IMR-90 (cell line): ENCODE data around the gene KIF12. TPM values are rescaled to one million over a fixed set of nuclear protein-coding genes. Genes with fewer than 3 reads are reported as not detected.

Experiments used
- ATAC-seq: fragments of 200-7000 bp; cut with Tn5 transposase; 2 replicates; pipeline ENCODE4 v1.9.1; 2020; ENCODE audit warnings: low read depth, mild to moderate bottlenecking, moderate library complexity
- BruUV-seq: library from RNA; stranded (reverse); fragments of 400-500 nt; replicated peaks from 2 replicates; lab custom pipeline; 2021; lab: Mats Ljungman, UMichigan
- CTCF ChIA-PET: fragments of 300-600 bp; formaldehyde crosslinking; extraction: SDS; loops from one replicate; lab custom pipeline; 2021; ENCODE audit warnings: antibody characterized with exemption; lab: Yijun Ruan, JAX
- POLR2A ChIA-PET: fragments of 300-600 bp; sonication (Branson Sonifier 250); formaldehyde crosslinking; loops from one replicate; lab custom pipeline; 2022; ENCODE audit warnings: antibody characterized with exemption; ENCODE audit not compliant: unreplicated experiment; lab: Charles Lee
- DNase-seq: peaks from one replicate; pipeline ENCODE4 v3.0.0; 2013
- H2AFZ ChIP-seq: replicated peaks from 2 replicates; pipeline ENCODE3; 2013; ENCODE audit warnings: low read length, mild to moderate bottlenecking; ENCODE audit not compliant: poor library complexity
- H2AK5ac ChIP-seq: 2 replicates; pipeline ENCODE4 v1.6.1; 2013; ENCODE audit warnings: low read depth, low read length, inconsistent platforms
- H2AK9ac ChIP-seq: replicated peaks from 2 replicates; pipeline ENCODE3; 2013; ENCODE audit warnings: mild to moderate bottlenecking, low read depth, low read length, moderate library complexity; ENCODE audit not compliant: poor library complexity
- H2BK120ac ChIP-seq: 2 replicates; pipeline ENCODE4 v1.6.1; 2013; ENCODE audit warnings: low read depth, low read length, inconsistent platforms
- H2BK15ac ChIP-seq: 3 replicates; pipeline ENCODE4 v1.6.1; 2013; ENCODE audit warnings: low read depth, low read length, inconsistent platforms
- H2BK20ac ChIP-seq: 2 replicates; pipeline ENCODE4 v1.6.1; 2013; ENCODE audit warnings: low read depth, mild to moderate bottlenecking, inconsistent platforms, low read length, moderate library complexity
- H2BK5ac ChIP-seq: 2 replicates; pipeline ENCODE4 v1.6.1; 2013; ENCODE audit warnings: mild to moderate bottlenecking, low read depth, low read length, inconsistent platforms; ENCODE audit not compliant: poor library complexity, severe bottlenecking
- H3K14ac ChIP-seq: replicated peaks from 2 replicates; pipeline ENCODE4 v1.6.1; 2013; ENCODE audit warnings: low read depth, low read length, inconsistent platforms
- H3K18ac ChIP-seq: 2 replicates; pipeline ENCODE4 v1.6.1; 2013; ENCODE audit warnings: low read depth, low read length, control low read depth
- H3K23ac ChIP-seq: 2 replicates; pipeline ENCODE4 v1.6.1; 2013; ENCODE audit warnings: low read depth, low read length, inconsistent platforms
- H3K27ac ChIP-seq: 2 replicates; pipeline ENCODE4 v1.5.1; 2013; ENCODE audit warnings: mild to moderate bottlenecking, control low read depth, low read length; ENCODE audit not compliant: insufficient read depth
- H3K27me3 ChIP-seq: 2 replicates; pipeline ENCODE4 v1.6.1; 2013; ENCODE audit warnings: low read length; ENCODE audit not compliant: control insufficient read depth, insufficient read depth
- H3K36me3 ChIP-seq: 2 replicates; pipeline ENCODE4 v1.6.1; 2013; ENCODE audit warnings: low read length, mixed read lengths; ENCODE audit not compliant: control insufficient read depth, insufficient read depth
- H3K4ac ChIP-seq: 2 replicates; pipeline ENCODE4 v1.6.1; 2013; ENCODE audit warnings: low read depth, low read length, inconsistent platforms
- H3K4me1 ChIP-seq: 2 replicates; pipeline ENCODE4 v1.6.1; 2013; ENCODE audit warnings: low read length, mixed read lengths; ENCODE audit not compliant: control insufficient read depth, insufficient read depth
- H3K4me2 ChIP-seq: 2 replicates; pipeline ENCODE4 v1.6.1; 2013; ENCODE audit warnings: low read depth, mild to moderate bottlenecking, control low read depth, low read length, moderate library complexity
- H3K4me3 ChIP-seq: 2 replicates; pipeline ENCODE4 v1.5.1; 2013; ENCODE audit warnings: low read depth, mild to moderate bottlenecking, control low read depth, low read length, moderate library complexity; ENCODE audit not compliant: insufficient read depth
- H3K56ac ChIP-seq: 2 replicates; pipeline ENCODE4 v1.6.1; 2013; ENCODE audit warnings: low read length, inconsistent platforms; ENCODE audit not compliant: insufficient read depth; ENCODE audit errors: extremely low read depth
- H3K79me1 ChIP-seq, 2 experiments: 2 replicates each; pipeline ENCODE4 v1.6.1; 2013; ENCODE audit warnings: low read length in 2 of 2, inconsistent platforms in 1 of 2, low read depth in 1 of 2
- H3K9ac ChIP-seq: 2 replicates; pipeline ENCODE4 v1.6.1; 2013; ENCODE audit warnings: low read depth, low read length, control low read depth
- H3K9me1 ChIP-seq: 2 replicates; pipeline ENCODE4 v1.6.1; 2013; ENCODE audit warnings: low read length, inconsistent platforms; ENCODE audit not compliant: insufficient read depth
- H3K9me3 ChIP-seq: 2 replicates; pipeline ENCODE4 v1.6.1; 2013; ENCODE audit warnings: low read length; ENCODE audit not compliant: control insufficient read depth, insufficient read depth
- H4K20me1 ChIP-seq: 2 replicates; pipeline ENCODE4 v1.6.1; 2013; ENCODE audit warnings: low read length, inconsistent platforms; ENCODE audit not compliant: insufficient read depth
- H4K5ac ChIP-seq: 2 replicates; pipeline ENCODE4 v1.6.1; 2013; ENCODE audit warnings: mild to moderate bottlenecking, low read depth, low read length, control low read depth
- H4K8ac ChIP-seq, 2 experiments: 2 replicates each; pipeline ENCODE4 v1.6.1; 2013; ENCODE audit warnings: low read depth in 2 of 2, low read length in 2 of 2, control low read depth in 1 of 2, inconsistent platforms in 1 of 2
- H4K91ac ChIP-seq: 2 replicates; pipeline ENCODE4 v1.6.1; 2013; ENCODE audit warnings: low read depth, low read length, inconsistent platforms; ENCODE audit not compliant: insufficient read depth
- BHLHE40 ChIP-seq: fragments of 150-350 bp; IDR thresholded peaks from 2 replicates; pipeline ENCODE4 v1.6.1; 2016; ENCODE audit warnings: mild to moderate bottlenecking, low read depth, low read length
- CEBPB ChIP-seq: IDR thresholded peaks from 2 replicates; pipeline ENCODE4 v1.6.1; 2012; ENCODE audit warnings: low read depth, low read length, improper control_type of control experiment
- CHD1 ChIP-seq: IDR thresholded peaks from 2 replicates; pipeline ENCODE4 v1.6.1; 2012; ENCODE audit warnings: low read depth, low read length, improper control_type of control experiment
- FOS ChIP-seq: fragments of 150-350 bp; IDR thresholded peaks from 2 replicates; pipeline ENCODE4 v1.6.1; 2016; ENCODE audit warnings: low read depth, low read length
- MAFK ChIP-seq: IDR thresholded peaks from 2 replicates; pipeline ENCODE4 v1.6.1; 2012; ENCODE audit warnings: low read depth, low read length, improper control_type of control experiment
- MAZ ChIP-seq: IDR thresholded peaks from 2 replicates; pipeline ENCODE4 v1.6.1; 2012; ENCODE audit warnings: low read depth, mild to moderate bottlenecking, low read length, improper control_type of control experiment, moderate library complexity, borderline replicate concordance
- MXI1 ChIP-seq: IDR thresholded peaks from 2 replicates; pipeline ENCODE4 v1.6.1; 2012; ENCODE audit warnings: low read depth, mild to moderate bottlenecking, low read length, moderate library complexity, borderline replicate concordance
- NFE2L2 ChIP-seq: fragments of 150-350 bp; IDR thresholded peaks from 2 replicates; pipeline ENCODE4 v1.6.1; 2016; ENCODE audit warnings: low read depth, mild to moderate bottlenecking, low read length
- POLR2A ChIP-seq: IDR thresholded peaks from 2 replicates; pipeline ENCODE4 v1.6.1; 2012; ENCODE audit warnings: mild to moderate bottlenecking, low read depth, low read length
- RAD21 ChIP-seq: IDR thresholded peaks from 2 replicates; pipeline ENCODE4 v1.6.1; 2012; ENCODE audit warnings: low read length, improper control_type of control experiment
- RCOR1 ChIP-seq: IDR thresholded peaks from 2 replicates; pipeline ENCODE4 v1.6.1; 2012; ENCODE audit warnings: mild to moderate bottlenecking, low read length, improper control_type of control experiment; ENCODE audit not compliant: insufficient replicate concordance
- RFX5 ChIP-seq: IDR thresholded peaks from 2 replicates; pipeline ENCODE4 v1.8.0; 2012; ENCODE audit warnings: low read depth, mild to moderate bottlenecking, low read length, moderate library complexity
- SMC3 ChIP-seq: fragments of 150-350 bp; IDR thresholded peaks from 2 replicates; pipeline ENCODE4 v1.6.1; 2016; ENCODE audit warnings: low read depth, mild to moderate bottlenecking, antibody characterized with exemption, low read length, moderate library complexity
- WGBS, 2 experiments: methylation state at CpG; one replicate each; pipeline versions ENCODE4 v1.1.5 to v1.1.7; 2013; ENCODE audit warnings: missing lambda C conversion rate in 2 of 2; ENCODE audit not compliant: insufficient read length in 1 of 2; ENCODE audit errors: extremely low coverage in 2 of 2; 5-methylcytosine and 5-hydroxymethylcytosine counted together
- dilution Hi-C: fragments of 300-500 bp; cut with HindIII; formaldehyde crosslinking; loops from one replicate; pipeline ENCODE4 v1.14.3; 2018; ENCODE audit warnings: low sequenced_read_pairs; ENCODE audit not compliant: unreplicated experiment
- in situ Hi-C: fragments of 300-500 bp; cut with MboI; formaldehyde crosslinking; loops from 3 replicates; pipeline ENCODE4 v1.14.3; 2019; ENCODE audit warnings: low sequenced_read_pairs, inconsistent platforms, mixed read lengths
- intact Hi-C: fragments of 100-400 bp; cut with micrococcal nuclease; formaldehyde crosslinking; loops from 2 replicates; pipeline ENCODE4 v1.10.0; 2022
- polyA plus RNA-seq, 3 experiments: library from polyadenylated mRNA; depleted of rRNA; stranded (reverse); fragments of >200 nt; gene quantifications; 2 replicates each; pipeline ENCODE4 v1.2.3, GENCODE V29; 2012; ENCODE audit warnings: low replicate concordance in 1 of 3
- total RNA-seq: library from RNA; depleted of rRNA; stranded (reverse); fragments of >200 nt; gene quantifications from 2 replicates; pipeline ENCODE4 v1.2.3, GENCODE V29; 2012
- TF ChIP-seq, protein P1 (sequence below): conservative IDR thresholded peaks from 2 replicates; pipeline ENCODE4 v1.5.1; 2012; ENCODE audit warnings: mild to moderate bottlenecking, low read depth, low read length, improper control_type of control experiment
- TF ChIP-seq, protein P2 (sequence below): fragments of 150-350 bp; IDR thresholded peaks from 2 replicates; pipeline ENCODE4 v1.6.1; 2016; ENCODE audit warnings: low read depth, mild to moderate bottlenecking, low read length, moderate library complexity, borderline replicate concordance
- TF ChIP-seq, protein P3 (sequence below): fragments of 150-350 bp; IDR thresholded peaks from 2 replicates; pipeline ENCODE4 v1.6.1; 2017; ENCODE audit warnings: mild to moderate bottlenecking, antibody characterized with exemption, low read length, low read depth

The KIF12 gene
- total and polyA plus RNA-seq, 2 of the 4 experiments (the other 2 are of a cell fraction), result not detected

DNA sequence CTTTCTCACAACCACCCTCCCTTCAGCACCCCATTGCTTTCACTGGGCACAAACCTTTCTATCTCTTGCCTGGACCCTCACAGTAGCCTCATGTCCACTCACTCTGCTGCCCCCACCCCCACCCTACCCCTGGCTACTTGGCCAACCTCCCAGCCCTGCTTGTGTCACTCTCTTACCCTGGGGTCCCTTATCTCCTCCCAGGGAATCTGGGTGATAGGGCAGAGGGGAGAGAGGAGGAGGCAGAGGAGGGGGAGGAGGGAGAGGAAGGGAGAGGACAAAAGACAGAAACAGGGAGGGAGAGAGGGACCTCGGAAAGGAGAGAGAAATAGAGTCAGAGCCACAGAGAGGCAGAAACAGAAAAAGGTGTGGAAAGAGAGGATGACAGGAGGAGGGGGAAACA, 25.0 kb upstream of the KIF12 start:
- TF ChIP-seq NFE2L2, result no peak
- TF ChIP-seq SMC3, result no peak
- no peak for TF ChIP-seq MXI1
- TF ChIP-seq CEBPB, result no peak
- TF ChIP-seq, protein P1, sequence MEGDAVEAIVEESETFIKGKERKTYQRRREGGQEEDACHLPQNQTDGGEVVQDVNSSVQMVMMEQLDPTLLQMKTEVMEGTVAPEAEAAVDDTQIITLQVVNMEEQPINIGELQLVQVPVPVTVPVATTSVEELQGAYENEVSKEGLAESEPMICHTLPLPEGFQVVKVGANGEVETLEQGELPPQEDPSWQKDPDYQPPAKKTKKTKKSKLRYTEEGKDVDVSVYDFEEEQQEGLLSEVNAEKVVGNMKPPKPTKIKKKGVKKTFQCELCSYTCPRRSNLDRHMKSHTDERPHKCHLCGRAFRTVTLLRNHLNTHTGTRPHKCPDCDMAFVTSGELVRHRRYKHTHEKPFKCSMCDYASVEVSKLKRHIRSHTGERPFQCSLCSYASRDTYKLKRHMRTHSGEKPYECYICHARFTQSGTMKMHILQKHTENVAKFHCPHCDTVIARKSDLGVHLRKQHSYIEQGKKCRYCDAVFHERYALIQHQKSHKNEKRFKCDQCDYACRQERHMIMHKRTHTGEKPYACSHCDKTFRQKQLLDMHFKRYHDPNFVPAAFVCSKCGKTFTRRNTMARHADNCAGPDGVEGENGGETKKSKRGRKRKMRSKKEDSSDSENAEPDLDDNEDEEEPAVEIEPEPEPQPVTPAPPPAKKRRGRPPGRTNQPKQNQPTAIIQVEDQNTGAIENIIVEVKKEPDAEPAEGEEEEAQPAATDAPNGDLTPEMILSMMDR, result no peak
- no peak for TF ChIP-seq RAD21
- TF ChIP-seq, protein P2, sequence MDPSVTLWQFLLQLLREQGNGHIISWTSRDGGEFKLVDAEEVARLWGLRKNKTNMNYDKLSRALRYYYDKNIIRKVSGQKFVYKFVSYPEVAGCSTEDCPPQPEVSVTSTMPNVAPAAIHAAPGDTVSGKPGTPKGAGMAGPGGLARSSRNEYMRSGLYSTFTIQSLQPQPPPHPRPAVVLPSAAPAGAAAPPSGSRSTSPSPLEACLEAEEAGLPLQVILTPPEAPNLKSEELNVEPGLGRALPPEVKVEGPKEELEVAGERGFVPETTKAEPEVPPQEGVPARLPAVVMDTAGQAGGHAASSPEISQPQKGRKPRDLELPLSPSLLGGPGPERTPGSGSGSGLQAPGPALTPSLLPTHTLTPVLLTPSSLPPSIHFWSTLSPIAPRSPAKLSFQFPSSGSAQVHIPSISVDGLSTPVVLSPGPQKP, result no peak
- TF ChIP-seq RFX5, result no peak
- no peak for TF ChIP-seq MAZ
- TF ChIP-seq BHLHE40, result no peak
- TF ChIP-seq POLR2A, result no peak
- no peak for TF ChIP-seq FOS
- no peak for TF ChIP-seq RCOR1
- TF ChIP-seq MAFK, result no peak
- TF ChIP-seq, protein P3, sequence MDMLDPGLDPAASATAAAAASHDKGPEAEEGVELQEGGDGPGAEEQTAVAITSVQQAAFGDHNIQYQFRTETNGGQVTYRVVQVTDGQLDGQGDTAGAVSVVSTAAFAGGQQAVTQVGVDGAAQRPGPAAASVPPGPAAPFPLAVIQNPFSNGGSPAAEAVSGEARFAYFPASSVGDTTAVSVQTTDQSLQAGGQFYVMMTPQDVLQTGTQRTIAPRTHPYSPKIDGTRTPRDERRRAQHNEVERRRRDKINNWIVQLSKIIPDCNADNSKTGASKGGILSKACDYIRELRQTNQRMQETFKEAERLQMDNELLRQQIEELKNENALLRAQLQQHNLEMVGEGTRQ, result no peak
- TF ChIP-seq CHD1, result no peak
- intact Hi-C loops (no loop called here), dilution Hi-C loops (no loop called here), in situ Hi-C loops (no loop called here)
- peaks cover 67% of the 10 kb centered on the region for H3K27me3 ChIP-seq
- no TSS peak for BruUV-seq
- no peak overlapping the region for H2AK9ac ChIP-seq
- no peak for DNase-seq
- no peak overlapping the region for H4K91ac ChIP-seq
- peaks cover 12% of the 10 kb centered on the region for H3K9me3 ChIP-seq
- H2AFZ ChIP-seq, result no peak overlapping the region
- ChIA-PET CTCF (no interaction called here), POLR2A (no interaction called here)
- no peak overlapping the region for H3K23ac ChIP-seq
- H3K36me3 ChIP-seq, result no peaks in the 10 kb centered on the region
- no peak overlapping the region for H3K4me2 ChIP-seq
- H3K4me3 ChIP-seq, result no peak overlapping the region
- no peak overlapping the region for H2BK120ac ChIP-seq
- no peaks in the 10 kb centered on the region for H3K4me1 ChIP-seq
- no peak overlapping the region for H3K14ac ChIP-seq
- H3K9ac ChIP-seq, result no peak overlapping the region
- H4K20me1 ChIP-seq, result no peaks in the 10 kb centered on the region
- no peak overlapping the region for H2BK20ac ChIP-seq
- no peak overlapping the region for H3K4ac ChIP-seq
- no peak overlapping the region for H2BK15ac ChIP-seq
- H2AK5ac ChIP-seq, result no peak overlapping the region
- H3K9me1 ChIP-seq, result no peaks in the 10 kb centered on the region
- WGBS, 2 experiments, result 40% methylated on average over 1 of the region's 1 CpG; no CpG with 5 or more reads in 1 of the 2 experiments
- no peaks in the 10 kb centered on the region for H3K79me1 ChIP-seq
- H4K8ac ChIP-seq, result no peak overlapping the region
- ATAC-seq, result no peak
- H3K27ac ChIP-seq, result no peak overlapping the region
- H2BK5ac ChIP-seq, result no peak overlapping the region
- H4K5ac ChIP-seq, result no peak overlapping the region
- H3K18ac ChIP-seq, result no peak overlapping the region
- H3K56ac ChIP-seq, result no peak overlapping the region
